NCI-H2227 (cell line): ENCODE measurements around the gene STARD10.

Experiments
- DNase-seq: peaks from one replicate; lab custom pipeline; 2025; ENCODE audit not compliant: unreplicated experiment; lab: John Stamatoyannopoulos, UW

Gene STARD10

GRCh38 chr11:72781313-72782080, 12.3 kb downstream of the STARD10 start:
- peak; percentile 46 for DNase-seq

- DNase-seq, result no peak
These were observed 12.9 kb downstream of the STARD10 start for GRCh38 chr11:72781063-72781312.

- DNase-seq, result no peak
These were observed 13.4 kb downstream of the STARD10 start for GRCh38 chr11:72780296-72781062.

- no peak for DNase-seq
These were observed 14.2 kb downstream of the STARD10 start for GRCh38 chr11:72779495-72780128.

GRCh38 chr11:72778535-72779494, 15.0 kb downstream of the STARD10 start:
- no peak for DNase-seq

GRCh38 chr11:72777755-72778278, 16.0 kb downstream of the STARD10 start:
- DNase-seq, result no peak

- no peak for DNase-seq
These were observed 16.7 kb downstream of the STARD10 start for GRCh38 chr11:72776844-72777754.

- no peak for DNase-seq
These were observed 17.6 kb downstream of the STARD10 start for GRCh38 chr11:72776117-72776843.

- no peak for DNase-seq
These were observed 18.3 kb downstream of the STARD10 start for GRCh38 chr11:72775288-72776110.

- DNase-seq, result no peak
These were observed 19.3 kb downstream of the STARD10 start for GRCh38 chr11:72774499-72774898.

- DNase-seq, result no peak
These were observed 20.2 kb downstream of the STARD10 start for GRCh38 chr11:72773696-72774095.

GRCh38 chr11:72773291-72773690, 20.6 kb downstream of the STARD10 start:
- DNase-seq, result peak; percentile 60

- DNase-seq, result no peak
These were observed 21.8 kb downstream of the STARD10 start for GRCh38 chr11:72772059-72772458.

- no peak for DNase-seq
These were observed 22.3 kb downstream of the STARD10 start for GRCh38 chr11:72771507-72771906.

- DNase-seq, result no peak
These were observed 23.0 kb downstream of the STARD10 start for GRCh38 chr11:72770799-72771198.

GRCh38 chr11:72769680-72770079, 24.2 kb downstream of the STARD10 start:
- DNase-seq, result no peak

GRCh38 chr11:72768581-72768980, 25.3 kb downstream of the STARD10 start:
- no peak for DNase-seq
